GM19193 (cell line): ENCODE results near the gene UGT1A8.
"Not testable (repeated sequence)": the region's sequence is repeated elsewhere in the genome, so short reads cannot be mapped to it uniquely, and the experiment has no call there.

Experiments
- POLR2A ChIP-seq: IDR thresholded peaks from 4 replicates; pipeline ENCODE4 v1.6.1; 2011; ENCODE audit not compliant: insufficient read depth, insufficient read length; ENCODE audit errors: extremely low read depth

UGT1A8 gene

GRCh38 chr2:233617476-233617875 lies at the start of gene UGT1A8:
Gene UGT1A8 (plus strand): TSS chr2:233617633. CDS start chr2:233617708, 75 bp downstream.
- not testable (repeated sequence) for TF ChIP-seq POLR2A

- no peak for TF ChIP-seq POLR2A
These were observed 46.4 kb upstream of the UGT1A8 start for GRCh38 chr2:233571001-233571400.

- TF ChIP-seq POLR2A, result no peak
These were observed 46.0 kb upstream of the UGT1A8 start for GRCh38 chr2:233571462-233571861.

DNA sequence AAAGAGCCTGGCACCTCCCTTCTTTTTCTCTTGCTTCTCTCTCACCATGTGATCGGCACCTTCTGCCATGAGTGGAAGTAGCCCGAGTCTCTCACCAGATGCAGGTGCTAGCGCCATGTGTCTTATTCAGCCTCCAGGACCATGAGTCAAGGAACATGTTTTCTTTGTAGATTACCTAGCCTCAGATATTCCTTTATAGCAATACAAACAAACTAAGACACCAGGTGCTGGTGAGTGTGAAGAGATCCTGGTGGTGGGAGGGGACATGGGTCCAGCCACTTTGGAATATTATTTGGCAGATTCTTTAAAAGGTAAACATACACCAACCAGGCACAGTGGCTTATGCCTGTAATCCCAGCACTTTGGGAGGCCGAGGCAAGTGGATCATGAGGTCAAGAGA lies 45.0 kb upstream of the UGT1A8 start:
- no peak for TF ChIP-seq POLR2A

DNA sequence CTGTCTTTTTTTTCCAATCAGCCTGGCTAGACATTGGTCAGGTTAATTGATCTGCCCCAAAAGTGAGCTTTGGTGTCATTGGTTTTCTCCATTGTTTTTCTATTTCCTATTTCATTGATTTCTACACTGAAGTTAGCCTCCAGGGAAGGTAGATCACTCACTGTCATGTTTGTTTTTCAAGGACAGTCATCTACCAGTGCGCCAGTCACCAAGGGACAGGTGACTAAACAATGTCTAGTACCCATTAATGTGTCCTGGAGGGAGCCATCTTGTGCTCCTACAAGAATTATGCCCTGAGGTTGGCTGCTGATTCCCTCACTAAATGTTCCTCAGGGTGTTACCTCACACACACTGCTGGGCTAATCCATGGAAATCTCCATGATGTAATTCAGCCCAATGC lies 33.2 kb upstream of the UGT1A8 start:
- no peak for TF ChIP-seq POLR2A

- no peak for TF ChIP-seq POLR2A
These were observed 29.0 kb upstream of the UGT1A8 start for GRCh38 chr2:233588400-233588799.

DNA sequence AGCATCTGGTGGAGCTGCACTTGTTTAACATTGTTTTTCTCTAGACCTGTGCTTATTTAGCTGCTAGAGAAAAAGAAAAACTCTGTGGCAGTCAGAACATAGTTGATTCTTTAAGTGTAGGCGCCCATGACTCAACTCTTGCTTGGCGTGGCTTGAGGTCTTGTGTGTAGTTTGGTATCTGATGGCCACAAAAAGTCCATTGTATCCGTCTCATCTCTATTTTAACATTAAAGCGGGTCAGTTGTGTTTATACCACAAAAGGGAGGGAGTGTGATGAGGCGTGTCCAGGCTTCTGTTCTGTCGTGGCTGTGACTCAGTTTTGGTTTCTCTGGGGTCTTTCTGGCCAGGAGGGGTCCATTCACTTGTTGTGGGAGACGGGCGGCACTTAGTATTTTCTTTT lies 24.2 kb upstream of the UGT1A8 start:
- TF ChIP-seq POLR2A, result no peak

DNA sequence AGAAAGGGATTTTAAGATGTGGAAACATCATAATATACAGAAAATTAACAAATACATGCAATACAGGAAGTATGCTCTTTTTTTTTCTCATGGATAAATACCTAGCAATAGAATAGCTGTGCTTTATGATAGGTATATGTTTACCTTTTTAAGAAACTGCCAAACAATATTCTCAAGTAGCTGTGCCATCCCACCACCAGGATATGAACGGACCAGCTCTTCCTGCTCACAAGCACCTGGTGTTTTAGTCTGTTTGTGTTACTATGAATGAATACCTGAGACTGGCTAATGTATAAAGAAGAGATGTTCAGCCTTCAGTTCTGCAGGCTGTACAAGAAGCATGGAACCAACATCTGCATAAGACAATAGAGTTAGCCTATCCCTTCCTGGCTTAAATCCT lies 19.9 kb upstream of the UGT1A8 start:
- no peak for TF ChIP-seq POLR2A

DNA sequence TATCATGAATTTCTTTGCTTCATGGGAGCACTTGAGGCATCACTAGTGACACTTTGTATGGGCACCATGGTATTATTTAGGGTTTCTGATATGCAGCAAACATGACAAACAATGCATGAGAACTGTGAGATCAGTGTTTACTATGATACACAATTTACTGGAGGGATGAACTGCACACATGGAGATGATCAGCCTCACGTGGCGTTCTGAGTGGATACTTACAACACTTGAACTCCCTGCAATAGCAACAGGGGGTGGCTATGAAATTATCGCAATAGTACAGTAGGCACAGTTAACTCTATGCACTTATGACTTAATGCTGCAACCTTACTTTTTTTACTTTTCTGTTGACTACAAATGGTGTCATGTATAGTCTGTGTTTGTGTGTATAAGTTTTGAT lies 18.5 kb upstream of the UGT1A8 start:
- no peak for TF ChIP-seq POLR2A

DNA sequence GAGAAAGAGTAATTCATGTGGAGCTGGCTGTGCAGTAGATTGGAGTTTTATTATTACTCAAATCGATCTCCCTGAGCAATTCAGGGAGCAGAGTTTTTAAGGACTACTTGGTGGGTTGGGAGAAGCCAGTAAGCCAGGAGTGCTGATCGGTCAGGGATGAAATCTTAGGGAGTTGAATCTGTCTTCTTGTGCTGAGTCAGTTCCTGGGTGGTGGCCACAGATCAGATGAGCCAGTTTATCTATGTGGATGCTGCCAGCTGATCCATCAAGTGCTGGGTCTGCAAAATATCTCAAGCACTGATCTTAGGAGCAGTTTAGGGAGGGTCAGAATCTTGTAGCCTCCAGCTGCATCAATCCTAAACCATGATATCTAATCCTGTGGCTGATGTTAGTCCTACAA lies 17.0 kb upstream of the UGT1A8 start:
- no peak for TF ChIP-seq POLR2A

DNA sequence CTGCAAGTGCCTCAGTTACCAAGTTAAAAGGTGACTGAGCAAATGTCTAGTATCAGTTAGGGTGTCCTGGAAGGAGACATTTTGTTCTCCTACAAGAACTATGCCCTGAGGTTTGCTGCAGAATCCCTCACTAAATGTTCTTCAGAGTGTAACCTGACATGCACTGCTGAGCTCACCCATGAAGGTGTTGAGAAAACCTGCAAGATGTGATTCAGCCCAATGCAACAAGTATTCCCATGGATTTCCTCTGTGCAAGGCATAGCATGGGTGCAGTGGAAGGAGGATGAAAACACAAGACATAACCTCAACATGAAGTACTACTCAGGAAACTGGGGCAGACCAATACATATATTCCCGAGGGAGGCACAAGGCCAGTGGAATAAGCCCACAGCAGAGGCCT lies 15.4 kb upstream of the UGT1A8 start:
- no peak for TF ChIP-seq POLR2A

- TF ChIP-seq POLR2A, result no peak
These were observed 13.9 kb upstream of the UGT1A8 start for GRCh38 chr2:233603520-233603919.

- no peak for TF ChIP-seq POLR2A
These were observed 12.6 kb upstream of the UGT1A8 start for GRCh38 chr2:233604826-233605225.

- no peak for TF ChIP-seq POLR2A
These were observed 11.8 kb upstream of the UGT1A8 start for GRCh38 chr2:233605680-233606079.

GRCh38 chr2:233611284-233611683 lies 6.1 kb upstream of the UGT1A8 start:
- TF ChIP-seq POLR2A, result no peak

DNA sequence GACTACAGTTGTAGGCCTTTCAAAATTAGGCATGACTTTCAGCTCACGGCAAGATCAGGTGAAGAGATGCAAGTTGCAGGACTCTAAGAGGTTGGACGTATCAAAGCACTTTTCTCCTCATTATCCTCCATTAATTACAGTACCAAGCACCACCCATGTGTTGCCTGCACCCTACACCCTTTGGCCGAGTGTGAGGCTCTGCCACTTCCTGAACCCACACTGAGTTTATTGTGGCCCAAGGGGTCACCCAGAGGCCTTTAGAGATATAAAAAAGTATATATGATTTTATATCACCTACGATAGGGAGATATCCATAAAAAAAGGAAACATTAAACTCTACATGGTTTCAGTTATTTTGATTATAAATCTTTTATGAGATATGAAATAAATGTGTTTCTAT lies 2.8 kb downstream of the UGT1A8 start:
- no peak for TF ChIP-seq POLR2A

- no peak for TF ChIP-seq POLR2A
These were observed 10.0 kb downstream of the UGT1A8 start for GRCh38 chr2:233627331-233628025.
